ENCODE measurements around the gene CX3CR1. TPM values are rescaled to one million over a fixed set of nuclear protein-coding genes. Genes with fewer than 3 reads are reported as not detected.

The CX3CR1 gene
- total and polyA plus RNA-seq, 7 donors: 0.10 to 0.68 (median 0.28) TPM; not detected in 2

DNA sequence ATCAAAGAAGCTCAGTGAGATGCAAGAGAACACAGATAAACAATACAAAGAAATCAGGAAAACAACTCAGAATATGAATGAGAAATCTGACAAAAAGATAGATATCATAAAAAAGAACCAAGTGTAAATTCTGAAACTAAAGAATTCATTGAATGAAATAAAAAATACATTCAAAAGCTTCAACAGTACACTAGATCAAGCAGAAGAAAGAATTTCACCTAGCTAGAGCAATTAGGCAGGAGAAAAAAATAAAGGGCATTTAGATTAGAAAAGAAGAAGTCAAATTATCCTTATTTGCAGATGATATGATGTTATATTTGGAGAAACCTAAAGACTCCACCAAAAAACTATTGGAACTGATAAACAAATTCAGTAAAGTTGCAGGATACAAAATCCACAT, 19.4 kb upstream of the CX3CR1 start:
- intact Hi-C loops (cut with DNase I): no loop called here
- no peaks in the 10 kb centered on the region for H3K4me1 ChIP-seq
- no peak overlapping the region for H3K27ac ChIP-seq
- H3K36me3 ChIP-seq: no peaks in the 10 kb centered on the region
- no peak for DNase-seq
- H3K4me3 ChIP-seq: no peak overlapping the region
- H3K9me3 ChIP-seq: peaks cover 0 to 6% (median 2%) of the 10 kb centered on the region in 4 donors
- H3K27me3 ChIP-seq: no peaks in the 10 kb centered on the region
- no peak for TF ChIP-seq POLR2A (IDR thresholded peaks at IDR 0.05)
- TF ChIP-seq EP300 (IDR thresholded peaks at IDR 0.05): no peak
- no peak for TF ChIP-seq POLR2AphosphoS5 (IDR thresholded peaks at IDR 0.05)
- TF ChIP-seq CTCF (IDR thresholded peaks at IDR 0.05): no peak

GRCh38 chr3:39296197-39297077, 16.6 kb upstream of the CX3CR1 start:
- no peak overlapping the region for H3K4me3 ChIP-seq
- 89 to 94% methylated on average over 4 of the region's 4 CpGs for WGBS, 2 donors
- H3K36me3 ChIP-seq: no peaks in the 10 kb centered on the region
- TF ChIP-seq EP300 (IDR thresholded peaks at IDR 0.05) (no peak), CTCF (IDR thresholded peaks at IDR 0.05) (no peak), POLR2A (IDR thresholded peaks at IDR 0.05) (no peak), POLR2AphosphoS5 (IDR thresholded peaks at IDR 0.05) (no peak)
- no peak for DNase-seq
- H3K27me3 ChIP-seq: no peaks in the 10 kb centered on the region
- H3K9me3 ChIP-seq: peaks cover 0 to 4% (median 0%) of the 10 kb centered on the region in 4 donors
- no peaks in the 10 kb centered on the region for H3K4me1 ChIP-seq
- no peak overlapping the region for H3K27ac ChIP-seq
- intact Hi-C loops (cut with DNase I): no loop called here

DNA sequence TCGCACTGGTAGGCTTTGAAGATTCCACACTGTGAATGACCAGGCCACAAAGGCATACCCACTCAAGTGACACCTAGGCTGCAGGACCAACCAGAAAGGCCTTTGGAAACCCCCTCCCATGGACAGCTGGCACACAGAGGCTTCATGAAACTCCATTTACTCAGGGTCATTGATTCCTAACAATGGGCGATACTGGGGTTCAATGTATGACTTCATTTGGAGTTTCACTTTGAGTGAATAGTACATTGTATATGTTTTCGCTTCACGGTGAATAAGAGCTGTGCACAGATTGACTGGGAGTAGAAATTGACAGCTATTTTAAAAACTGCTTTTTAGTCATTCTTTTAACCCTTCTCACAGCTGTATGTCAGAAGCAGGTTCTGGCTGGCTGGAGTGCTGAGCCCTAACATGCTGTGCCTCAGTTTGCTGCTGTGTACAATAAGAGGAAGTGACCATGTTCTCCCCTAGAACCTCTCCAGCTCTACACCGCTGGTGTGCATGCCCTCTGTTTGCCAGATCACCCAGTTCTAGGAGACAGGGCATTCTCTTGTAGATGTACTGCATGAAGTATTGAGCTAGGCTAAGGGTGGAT, 15.4 kb upstream of the CX3CR1 start:
- peaks cover 0 to 4% (median 0%) of the 10 kb centered on the region in 4 donors for H3K9me3 ChIP-seq
- no peak for DNase-seq
- H3K36me3 ChIP-seq: no peaks in the 10 kb centered on the region
- intact Hi-C loops (cut with DNase I): no loop called here
- H3K27ac ChIP-seq: no peak overlapping the region
- H3K4me3 ChIP-seq: no peak overlapping the region
- WGBS, 2 donors: 85 to 90% methylated on average over 5 of the region's 5 CpGs
- H3K27me3 ChIP-seq: no peaks in the 10 kb centered on the region
- TF ChIP-seq POLR2AphosphoS5 (IDR thresholded peaks at IDR 0.05) (no peak), CTCF (IDR thresholded peaks at IDR 0.05) (no peak), EP300 (IDR thresholded peaks at IDR 0.05) (no peak), POLR2A (IDR thresholded peaks at IDR 0.05) (no peak)
- H3K4me1 ChIP-seq: no peaks in the 10 kb centered on the region

- TF ChIP-seq EP300 (IDR thresholded peaks at IDR 0.05): no peak
- no peak for TF ChIP-seq POLR2AphosphoS5 (IDR thresholded peaks at IDR 0.05)
- no peak for TF ChIP-seq POLR2A (IDR thresholded peaks at IDR 0.05)
- no peak for TF ChIP-seq CTCF (IDR thresholded peaks at IDR 0.05)
- 71 to 84% methylated on average over 10 of the region's 10 CpGs for WGBS, 2 donors
- H3K36me3 ChIP-seq: no peaks in the 10 kb centered on the region
- no peak overlapping the region for H3K4me3 ChIP-seq
- H3K27me3 ChIP-seq: no peaks in the 10 kb centered on the region
- H3K27ac ChIP-seq: no peak overlapping the region
- peaks cover 0 to 4% (median 0%) of the 10 kb centered on the region in 4 donors for H3K9me3 ChIP-seq
- H3K4me1 ChIP-seq: no peaks in the 10 kb centered on the region
- intact Hi-C loops (cut with DNase I): loop anchor here (5.0 kb wide), 1 partner anchor 87 kb away; no protein-coding TSS in a partner anchor
- DNase-seq: no peak
Observed at GRCh38 chr3:39294446-39295183, 14.8 kb upstream of the CX3CR1 start.
